Measurements from ENCODE around the gene FAM200B. TPM values are rescaled to one million over a fixed set of nuclear protein-coding genes. Genes with fewer than 3 reads are reported as not detected.
"Not testable (repeated sequence)": the region's sequence is repeated elsewhere in the genome, so short reads cannot be mapped to it uniquely, and the experiment has no call there.

The FAM200B gene
- total and polyA plus RNA-seq, 5 donors, result 32.6 to 60.3 (median 36.0) TPM

- intact Hi-C loops (cut with DNase I), result no loop called here
- WGBS, result 90% methylated on average over 3 of the region's 3 CpGs
- no peak for ATAC-seq
Measured at GRCh38 chr4:15716115-15716514, 34.5 kb downstream of the FAM200B start.

GRCh38 chr4:15717086-15717485 lies 35.5 kb downstream of the FAM200B start:
- DNase-seq (no peak), ATAC-seq (no peak)
- Histone ChIP-seq H3K9me3 (ENCODE audit: control insufficient read depth, low read length) (no peaks in the 10 kb centered on the region), H3K27me3 (ENCODE audit: control insufficient read depth, insufficient read depth) (no peaks in the 10 kb centered on the region), H3K4me3 (ENCODE audit: low read length) (no peak overlapping the region), H3K27ac (ENCODE audit: low read length) (no peak overlapping the region), H3K4me1 (ENCODE audit: control insufficient read depth, insufficient read depth, low read length) (no peaks in the 10 kb centered on the region)
- WGBS, result 74% methylated on average over 6 of the region's 6 CpGs
- intact Hi-C loops (cut with DNase I), result no loop called here

More at GRCh38 chr4:15716115-15716514, 34.5 kb downstream of the FAM200B start:
- Histone ChIP-seq H3K27ac (ENCODE audit: low read length) (no peak overlapping the region), H3K4me1 (ENCODE audit: control insufficient read depth, insufficient read depth, low read length) (no peaks in the 10 kb centered on the region), H3K9me3 (ENCODE audit: control insufficient read depth, low read length) (no peaks in the 10 kb centered on the region), H3K27me3 (ENCODE audit: control insufficient read depth, insufficient read depth) (no peaks in the 10 kb centered on the region), H3K4me3 (ENCODE audit: low read length) (no peak overlapping the region)
- no peak for DNase-seq

- ATAC-seq, result no peak
- H3K27ac ChIP-seq (ENCODE audit: low read length), result no peak overlapping the region
Measured at GRCh38 chr4:15717657-15718416, 36.2 kb downstream of the FAM200B start.

GRCh38 chr4:15718465-15718864 lies 36.8 kb downstream of the FAM200B start:
- Histone ChIP-seq H3K27me3 (ENCODE audit: control insufficient read depth, insufficient read depth) (no peaks in the 10 kb centered on the region), H3K4me1 (ENCODE audit: control insufficient read depth, insufficient read depth, low read length) (no peaks in the 10 kb centered on the region), H3K9me3 (ENCODE audit: control insufficient read depth, low read length) (no peaks in the 10 kb centered on the region), H3K4me3 (ENCODE audit: low read length) (no peak overlapping the region), H3K27ac (ENCODE audit: low read length) (no peak overlapping the region)
- DNase-seq, result no peak
- 87% methylated on average over 5 of the region's 5 CpGs for WGBS
- ATAC-seq, result no peak
- intact Hi-C loops (cut with DNase I), result no loop called here

More at GRCh38 chr4:15717657-15718416, 36.2 kb downstream of the FAM200B start:
- intact Hi-C loops (cut with DNase I), result no loop called here
- WGBS, result 81% methylated on average over 3 of the region's 3 CpGs
- Histone ChIP-seq H3K4me1 (ENCODE audit: control insufficient read depth, insufficient read depth, low read length) (no peaks in the 10 kb centered on the region), H3K9me3 (ENCODE audit: control insufficient read depth, low read length) (no peaks in the 10 kb centered on the region), H3K4me3 (ENCODE audit: low read length) (no peak overlapping the region), H3K27me3 (ENCODE audit: control insufficient read depth, insufficient read depth) (no peaks in the 10 kb centered on the region)
- DNase-seq, result no peak

- DNase-seq (no peak), ATAC-seq (no peak)
- H3K9me3 ChIP-seq (ENCODE audit: control insufficient read depth, low read length), result no peaks in the 10 kb centered on the region
- H3K4me1 ChIP-seq (ENCODE audit: control insufficient read depth, insufficient read depth, low read length), result no peaks in the 10 kb centered on the region
- H3K4me3 ChIP-seq (ENCODE audit: low read length), result no peak overlapping the region
- H3K27me3 ChIP-seq (ENCODE audit: control insufficient read depth, insufficient read depth), result no peaks in the 10 kb centered on the region
- intact Hi-C loops (cut with DNase I), result no loop called here
- WGBS, result 90% methylated on average over 7 of the region's 7 CpGs
- H3K27ac ChIP-seq (ENCODE audit: low read length), result no peak overlapping the region
Measured at GRCh38 chr4:15718959-15719358, 37.3 kb downstream of the FAM200B start.

- WGBS, result 70% methylated on average over 4 of the region's 4 CpGs
- no peak for ATAC-seq
Measured at GRCh38 chr4:15719506-15719905, 37.9 kb downstream of the FAM200B start.

GRCh38 chr4:15720851-15721250 lies 39.2 kb downstream of the FAM200B start:
- no peak for ATAC-seq
- no peaks in the 10 kb centered on the region for H3K27me3 ChIP-seq (ENCODE audit: control insufficient read depth, insufficient read depth)
- H3K4me3 ChIP-seq (ENCODE audit: low read length), result no peak overlapping the region
- no peaks in the 10 kb centered on the region for H3K9me3 ChIP-seq (ENCODE audit: control insufficient read depth, low read length)
- no peaks in the 10 kb centered on the region for H3K4me1 ChIP-seq (ENCODE audit: control insufficient read depth, insufficient read depth, low read length)
- no peak overlapping the region for H3K27ac ChIP-seq (ENCODE audit: low read length)
- intact Hi-C loops (cut with DNase I), result no loop called here
- WGBS, result 85% methylated on average over 2 of the region's 2 CpGs
- no peak for DNase-seq

More at GRCh38 chr4:15719506-15719905, 37.9 kb downstream of the FAM200B start:
- H3K27ac ChIP-seq (ENCODE audit: low read length), result no peak overlapping the region
- H3K9me3 ChIP-seq (ENCODE audit: control insufficient read depth, low read length), result no peaks in the 10 kb centered on the region
- no peaks in the 10 kb centered on the region for H3K27me3 ChIP-seq (ENCODE audit: control insufficient read depth, insufficient read depth)
- DNase-seq, result no peak
- no peaks in the 10 kb centered on the region for H3K4me1 ChIP-seq (ENCODE audit: control insufficient read depth, insufficient read depth, low read length)
- intact Hi-C loops (cut with DNase I), result no loop called here
- H3K4me3 ChIP-seq (ENCODE audit: low read length), result no peak overlapping the region

- Histone ChIP-seq H3K4me3 (ENCODE audit: low read length) (no peak overlapping the region), H3K27ac (ENCODE audit: low read length) (no peak overlapping the region), H3K4me1 (ENCODE audit: control insufficient read depth, insufficient read depth, low read length) (no peaks in the 10 kb centered on the region), H3K9me3 (ENCODE audit: control insufficient read depth, low read length) (no peaks in the 10 kb centered on the region), H3K27me3 (ENCODE audit: control insufficient read depth, insufficient read depth) (no peaks in the 10 kb centered on the region)
- 58% methylated on average over 4 of the region's 4 CpGs for WGBS
- ATAC-seq (no peak), DNase-seq (no peak)
- intact Hi-C loops (cut with DNase I), result no loop called here
Measured at GRCh38 chr4:15725608-15726007, 44.0 kb downstream of the FAM200B start.

GRCh38 chr4:15729910-15730533 lies 48.4 kb downstream of the FAM200B start:
- DNase-seq, result no peak
- intact Hi-C loops (cut with DNase I), result loop anchor here in 2 of 4 donors (10.0 kb wide), 2 partner anchors 225 to 275 kb away; no protein-coding TSS in a partner anchor
- ATAC-seq, result peak; percentile 57

GRCh38 chr4:15733061-15733460 lies 51.4 kb downstream of the FAM200B start:
- H3K4me1 ChIP-seq (ENCODE audit: control insufficient read depth, insufficient read depth, low read length); ATAC-seq; DNase-seq; H3K27me3 ChIP-seq (ENCODE audit: control insufficient read depth, insufficient read depth); H3K4me3 ChIP-seq (ENCODE audit: low read length); H3K9me3 ChIP-seq (ENCODE audit: control insufficient read depth, low read length); H3K27ac ChIP-seq (ENCODE audit: low read length): not testable (repeated sequence)
- 76% methylated on average over 5 of the region's 5 CpGs for WGBS
- intact Hi-C loops (cut with DNase I), result loop anchor here in 2 of 4 donors (10.0 kb wide), 2 partner anchors 222 to 272 kb away; no protein-coding TSS in a partner anchor

More at GRCh38 chr4:15729910-15730533, 48.4 kb downstream of the FAM200B start:
- no peak overlapping the region for H3K4me3 ChIP-seq (ENCODE audit: low read length)
- H3K9me3 ChIP-seq (ENCODE audit: control insufficient read depth, low read length), result no peaks in the 10 kb centered on the region
- H3K27me3 ChIP-seq (ENCODE audit: control insufficient read depth, insufficient read depth), result no peaks in the 10 kb centered on the region
- WGBS, result 12% methylated on average over 3 of the region's 3 CpGs
- H3K4me1 ChIP-seq (ENCODE audit: control insufficient read depth, insufficient read depth, low read length), result no peaks in the 10 kb centered on the region
- no peak overlapping the region for H3K27ac ChIP-seq (ENCODE audit: low read length)

GRCh38 chr4:15735536-15735935 lies 53.9 kb downstream of the FAM200B start:
- no peaks in the 10 kb centered on the region for H3K9me3 ChIP-seq (ENCODE audit: control insufficient read depth, low read length)
- H3K4me3 ChIP-seq (ENCODE audit: low read length), result no peak overlapping the region
- intact Hi-C loops (cut with DNase I), result loop anchor here in 2 of 4 donors (10.0 kb wide), 2 partner anchors 219 to 269 kb away; no protein-coding TSS in a partner anchor
- ATAC-seq, result peak in 1 of 2 donors; percentile 24
- no peaks in the 10 kb centered on the region for H3K4me1 ChIP-seq (ENCODE audit: control insufficient read depth, insufficient read depth, low read length)
- no peak overlapping the region for H3K27ac ChIP-seq (ENCODE audit: low read length)
- 79% methylated on average over 6 of the region's 6 CpGs for WGBS
- DNase-seq, result no peak
- H3K27me3 ChIP-seq (ENCODE audit: control insufficient read depth, insufficient read depth), result no peaks in the 10 kb centered on the region
